ENCODE results near the gene SLCO2A1. TPM values are rescaled to one million over a fixed set of nuclear protein-coding genes. Genes with fewer than 3 reads are reported as not detected.
A peak's percentile ranks its signal among the peaks of the same experiment; 100 is the strongest.

Gene SLCO2A1
- total and polyA plus RNA-seq, 11 donors = 2.8 to 28.4 (median 13.9) TPM

DNA sequence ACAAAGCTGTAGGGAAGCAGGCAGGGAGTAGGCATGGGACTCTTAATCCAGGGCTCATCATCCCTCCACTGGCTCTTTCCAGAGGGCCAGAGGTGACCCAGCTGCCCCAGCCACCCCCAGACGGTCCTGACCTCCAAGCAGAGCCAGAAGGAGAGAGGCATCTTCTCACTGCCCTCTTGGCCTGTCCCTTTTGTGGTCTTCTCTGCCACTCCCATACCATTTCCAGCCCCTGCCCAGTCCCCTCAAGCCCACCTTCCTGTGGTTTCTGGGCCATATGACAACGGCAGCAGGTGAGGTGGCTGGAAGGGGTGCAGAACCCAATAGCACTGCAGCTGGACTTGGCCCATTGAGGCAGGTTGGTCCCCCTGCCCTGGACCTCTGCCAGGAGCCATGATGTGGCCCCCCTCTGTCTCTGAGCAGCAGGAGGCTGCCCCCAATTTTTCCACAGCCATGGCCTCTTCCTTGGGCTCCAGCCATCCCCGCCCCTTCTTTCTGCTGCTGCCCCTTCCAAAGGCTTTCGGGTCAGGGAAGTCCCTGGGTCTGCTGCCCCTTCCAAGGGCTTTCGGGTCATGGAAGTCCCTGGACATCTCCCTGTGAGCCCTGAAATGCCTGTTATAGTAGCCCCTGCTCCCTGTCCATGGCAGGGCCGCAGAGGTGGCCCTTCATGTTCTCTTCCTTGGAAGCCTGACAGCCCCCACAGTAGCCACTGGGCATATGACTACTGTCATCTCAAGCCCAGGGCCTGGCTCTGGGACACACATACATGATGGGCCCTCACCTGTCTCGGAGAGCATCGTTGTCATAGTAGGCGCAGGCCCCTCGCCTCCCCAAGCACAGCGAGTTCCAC, 94.5 kb downstream of the SLCO2A1 start:
- peaks cover 0 to 12% (median 3%) of the 10 kb centered on the region in 12 donors for H3K4me1 ChIP-seq
- no peak overlapping the region for H3K27ac ChIP-seq
- no peaks in the 10 kb centered on the region for H3K27me3 ChIP-seq
- no peaks in the 10 kb centered on the region for H3K36me3 ChIP-seq
- ATAC-seq (peak in 1 of 4 donors; percentile 7), DNase-seq (peak in 1 of 5 donors; percentile 4)
- H3K9me3 ChIP-seq = no peaks in the 10 kb centered on the region
- intact Hi-C loops (cut with DNase I) = loop anchor here (5.0 to 10.0 kb wide), 12 partner anchors 97 to 550 kb away; partner anchors contain the start of genes ANAPC13 (in 1 of the 10) and CEP63 (in 1 of the 10)
- TF ChIP-seq POLR2A (IDR thresholded peaks at IDR 0.05) = no peak
- TF ChIP-seq, protein P1, sequence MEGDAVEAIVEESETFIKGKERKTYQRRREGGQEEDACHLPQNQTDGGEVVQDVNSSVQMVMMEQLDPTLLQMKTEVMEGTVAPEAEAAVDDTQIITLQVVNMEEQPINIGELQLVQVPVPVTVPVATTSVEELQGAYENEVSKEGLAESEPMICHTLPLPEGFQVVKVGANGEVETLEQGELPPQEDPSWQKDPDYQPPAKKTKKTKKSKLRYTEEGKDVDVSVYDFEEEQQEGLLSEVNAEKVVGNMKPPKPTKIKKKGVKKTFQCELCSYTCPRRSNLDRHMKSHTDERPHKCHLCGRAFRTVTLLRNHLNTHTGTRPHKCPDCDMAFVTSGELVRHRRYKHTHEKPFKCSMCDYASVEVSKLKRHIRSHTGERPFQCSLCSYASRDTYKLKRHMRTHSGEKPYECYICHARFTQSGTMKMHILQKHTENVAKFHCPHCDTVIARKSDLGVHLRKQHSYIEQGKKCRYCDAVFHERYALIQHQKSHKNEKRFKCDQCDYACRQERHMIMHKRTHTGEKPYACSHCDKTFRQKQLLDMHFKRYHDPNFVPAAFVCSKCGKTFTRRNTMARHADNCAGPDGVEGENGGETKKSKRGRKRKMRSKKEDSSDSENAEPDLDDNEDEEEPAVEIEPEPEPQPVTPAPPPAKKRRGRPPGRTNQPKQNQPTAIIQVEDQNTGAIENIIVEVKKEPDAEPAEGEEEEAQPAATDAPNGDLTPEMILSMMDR (IDR thresholded peaks at IDR 0.05) = no peak
- 87 to 96% (median 95%) methylated on average over 10 to 11 of the region's 11 CpGs for WGBS, 4 donors
- H3K4me3 ChIP-seq = no peak overlapping the region

DNA sequence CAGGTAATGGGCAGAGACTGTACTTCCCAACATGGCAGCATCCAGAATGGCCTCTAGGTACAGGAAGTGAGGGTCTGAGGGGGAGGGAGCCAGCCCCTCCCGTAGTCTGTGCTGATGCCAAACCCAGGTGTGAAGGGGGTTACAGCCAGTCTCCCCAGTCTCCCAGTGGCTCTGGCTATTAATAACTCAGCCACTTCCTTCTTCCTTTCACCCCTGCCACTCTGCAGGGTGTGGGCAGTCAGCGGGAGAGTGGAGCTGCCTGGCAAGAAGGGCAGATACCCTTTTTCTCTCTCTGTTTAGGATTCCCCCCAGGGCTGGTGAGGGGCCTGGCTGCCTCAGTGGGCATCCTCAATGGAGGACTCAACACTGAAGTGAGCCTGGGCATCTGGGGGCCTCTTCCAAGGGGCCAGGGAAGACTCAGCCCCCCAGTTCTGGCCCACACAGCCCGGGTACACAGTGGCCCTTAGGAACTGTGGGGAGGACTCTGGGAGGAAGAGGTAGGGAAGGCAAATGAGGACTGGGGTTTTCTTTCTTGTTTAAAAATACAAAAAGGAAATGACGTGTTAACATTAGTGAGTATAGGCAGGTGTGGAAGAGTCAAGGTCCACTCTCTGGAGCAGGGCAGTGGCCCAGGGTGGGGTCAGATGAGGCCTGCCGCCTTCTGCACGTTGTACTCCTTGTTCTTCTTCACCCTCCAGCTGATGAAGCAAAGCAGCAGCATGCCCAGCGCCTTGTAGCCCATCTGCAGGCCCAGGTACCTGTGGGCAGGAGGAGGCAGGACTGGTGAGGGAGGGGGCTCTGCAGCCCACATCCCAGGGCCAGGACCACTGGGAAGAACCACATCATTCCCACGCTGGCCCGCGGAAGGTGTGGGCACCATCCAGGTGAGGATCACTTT, 95.4 kb downstream of the SLCO2A1 start:
- 83 to 86% (median 85%) methylated on average over 10 of the region's 10 CpGs for WGBS, 4 donors
- peaks cover 0 to 12% (median 3%) of the 10 kb centered on the region in 12 donors for H3K4me1 ChIP-seq
- H3K27ac ChIP-seq = no peak overlapping the region
- H3K36me3 ChIP-seq = no peaks in the 10 kb centered on the region
- TF ChIP-seq POLR2A (IDR thresholded peaks at IDR 0.05) = no peak
- TF ChIP-seq, protein P1 (IDR thresholded peaks at IDR 0.05) = no peak
- ATAC-seq = no peak
- no peaks in the 10 kb centered on the region for H3K9me3 ChIP-seq
- no peak overlapping the region for H3K4me3 ChIP-seq
- DNase-seq = no peak
- intact Hi-C loops (cut with DNase I) = loop anchor here in 7 of 10 donors (5.0 to 10.0 kb wide), 10 partner anchors 100 to 550 kb away; partner anchors contain the start of genes ANAPC13 (in 1 of the 7) and CEP63 (in 1 of the 7)
- H3K27me3 ChIP-seq = no peaks in the 10 kb centered on the region

DNA sequence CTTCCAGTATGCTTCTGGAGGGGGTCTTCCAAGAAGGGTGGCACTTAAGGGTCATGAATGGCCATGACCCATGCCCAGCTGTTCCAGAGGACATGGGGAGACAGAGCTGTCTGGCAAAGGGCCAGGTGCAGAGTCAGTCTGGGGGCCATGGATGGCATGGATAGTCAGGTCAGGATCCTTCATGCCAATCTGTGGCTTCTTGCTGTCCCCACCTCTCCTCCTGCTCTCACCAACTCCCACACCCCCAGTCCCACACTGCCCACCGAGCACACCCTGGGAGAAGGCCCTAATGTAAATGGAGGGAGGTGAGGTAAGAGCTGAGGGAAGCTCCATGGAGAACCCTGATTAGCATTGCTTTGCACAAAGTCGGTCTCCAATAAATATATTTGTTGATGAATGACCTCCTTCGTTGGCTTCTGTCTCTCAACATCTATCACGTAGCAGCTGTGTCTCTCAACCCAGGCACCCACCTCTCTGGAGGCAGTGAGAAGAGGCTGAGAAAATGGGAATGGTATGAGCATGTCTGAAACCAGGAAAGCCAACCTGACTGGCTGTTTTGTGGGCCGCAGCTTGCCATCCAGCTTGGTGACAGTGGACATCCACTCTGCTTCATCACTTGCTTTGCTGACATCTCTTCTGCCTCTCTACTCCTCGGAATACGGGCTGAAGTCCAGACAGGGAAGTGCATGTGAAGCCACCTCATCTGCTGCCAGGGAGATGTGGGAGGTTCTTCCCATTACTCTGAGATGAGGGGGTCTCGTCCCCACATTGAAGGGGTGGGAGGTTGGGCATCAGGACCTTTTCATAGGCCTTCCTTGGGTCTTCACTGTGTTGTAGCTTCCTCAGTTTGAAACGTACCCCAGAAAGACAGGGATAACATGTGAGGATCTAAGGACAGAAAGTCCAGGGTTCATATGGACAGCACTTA, 96.4 kb downstream of the SLCO2A1 start:
- DNase-seq = no peak
- Histone ChIP-seq H3K27me3 (peaks cover 0 to under 1% (median 0%) of the 10 kb centered on the region in 9 donors), H3K36me3 (no peaks in the 10 kb centered on the region), H3K4me3 (no peak overlapping the region), H3K9me3 (no peaks in the 10 kb centered on the region), H3K27ac (no peak overlapping the region), H3K4me1 (peaks cover 0 to 7% (median 2%) of the 10 kb centered on the region in 12 donors)
- intact Hi-C loops (cut with DNase I) = loop anchor here in 7 of 10 donors (5.0 to 10.0 kb wide), 10 partner anchors 101 to 551 kb away; partner anchors contain the start of genes ANAPC13 (in 1 of the 7) and CEP63 (in 1 of the 7)
- no peak for ATAC-seq
- no peak for TF ChIP-seq POLR2A (IDR thresholded peaks at IDR 0.05)
- TF ChIP-seq, protein P1 (IDR thresholded peaks at IDR 0.05) = no peak
- 91 to 95% (median 94%) methylated on average over 9 of the region's 9 CpGs for WGBS, 4 donors
